HG02852 (cell line): Measurements from ENCODE around the gene ITGA7.
"Not testable (repeated sequence)": the region's sequence is repeated elsewhere in the genome, so short reads cannot be mapped to it uniquely, and the experiment has no call there.

ENCODE experiments used
- ATAC-seq: cut with Tn5 transposase; IDR thresholded peaks from one replicate; pipeline ENCODE4 v1.9.1; 2021; ENCODE audit warnings: mild to moderate bottlenecking, moderate library complexity; ENCODE audit not compliant: unreplicated experiment

Gene ITGA7

GRCh38 chr12:55653031-55653430 is 54.7 kb downstream of the ITGA7 start:
- no peak for ATAC-seq

GRCh38 chr12:55652352-55652751 is 55.4 kb downstream of the ITGA7 start:
- no peak for ATAC-seq

GRCh38 chr12:55651299-55651683 is 56.4 kb downstream of the ITGA7 start:
- no peak for ATAC-seq

- ATAC-seq = not testable (repeated sequence)
These were observed 56.9 kb downstream of the ITGA7 start for GRCh38 chr12:55650620-55651298.

GRCh38 chr12:55647027-55647426 is 60.7 kb downstream of the ITGA7 start:
- ATAC-seq = no peak

- ATAC-seq = no peak
These were observed 63.1 kb downstream of the ITGA7 start for GRCh38 chr12:55644591-55644990.

- ATAC-seq = no peak
These were observed 65.0 kb downstream of the ITGA7 start for GRCh38 chr12:55642669-55643068.

- no peak for ATAC-seq
These were observed 65.4 kb downstream of the ITGA7 start for GRCh38 chr12:55642267-55642666.

- no peak for ATAC-seq
These were observed 66.1 kb downstream of the ITGA7 start for GRCh38 chr12:55641595-55641994.

GRCh38 chr12:55637467-55637866 is 70.2 kb downstream of the ITGA7 start:
- ATAC-seq = no peak

GRCh38 chr12:55636853-55637252 is 70.9 kb downstream of the ITGA7 start, which contains the start of gene OR10P1:
OR10P1 (plus strand) TSS chr12:55636892; CDS start chr12:55636892, 0 bp downstream.
- ATAC-seq = no peak

GRCh38 chr12:55636116-55636655 is 71.5 kb downstream of the ITGA7 start:
- ATAC-seq = no peak
